SU-DHL-6 (cell line): Measurements from ENCODE around the gene ELAVL3.

Source experiments
- EZH2phosphoT487 ChIP-seq: fragments of 200-600 bp; sonication (generic), shearing (Covaris generic); conservative IDR thresholded peaks from 2 replicates; pipeline ENCODE4 v1.6.1; 2018; ENCODE audit warnings: mild to moderate bottlenecking, antibody characterized with exemption, low read length, moderate library complexity, mixed read lengths
- TF ChIP-seq, protein P1 (sequence below): fragments of 200-600 bp; sonication (generic); IDR thresholded peaks from one replicate; pipeline ENCODE4 v1.5.1; 2017; ENCODE audit warnings: antibody characterized with exemption, mild to moderate bottlenecking, low read length, moderate library complexity; ENCODE audit not compliant: insufficient read depth, poor library complexity, severe bottlenecking

DNA sequence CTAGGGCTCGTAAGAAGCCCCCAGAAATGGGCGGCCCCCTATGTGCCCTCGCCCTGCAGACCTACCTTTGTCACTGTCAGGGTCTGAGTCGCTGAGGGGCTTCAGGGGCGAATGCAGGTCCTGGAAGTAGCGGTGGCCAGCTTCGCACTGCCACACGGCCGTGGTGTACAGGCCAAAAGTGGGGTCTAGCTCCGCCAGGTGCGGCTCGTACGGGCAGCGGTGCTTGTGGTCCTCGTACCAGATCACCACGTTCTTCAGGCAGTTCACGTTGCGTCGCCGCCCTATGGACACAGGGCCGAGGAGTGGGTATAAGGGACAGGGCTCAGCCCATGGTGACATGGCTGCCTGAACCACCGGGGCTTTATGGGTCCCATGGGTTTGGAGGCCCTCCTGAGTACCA is 15.0 kb upstream of the ELAVL3 start:
- TF ChIP-seq, protein P1, sequence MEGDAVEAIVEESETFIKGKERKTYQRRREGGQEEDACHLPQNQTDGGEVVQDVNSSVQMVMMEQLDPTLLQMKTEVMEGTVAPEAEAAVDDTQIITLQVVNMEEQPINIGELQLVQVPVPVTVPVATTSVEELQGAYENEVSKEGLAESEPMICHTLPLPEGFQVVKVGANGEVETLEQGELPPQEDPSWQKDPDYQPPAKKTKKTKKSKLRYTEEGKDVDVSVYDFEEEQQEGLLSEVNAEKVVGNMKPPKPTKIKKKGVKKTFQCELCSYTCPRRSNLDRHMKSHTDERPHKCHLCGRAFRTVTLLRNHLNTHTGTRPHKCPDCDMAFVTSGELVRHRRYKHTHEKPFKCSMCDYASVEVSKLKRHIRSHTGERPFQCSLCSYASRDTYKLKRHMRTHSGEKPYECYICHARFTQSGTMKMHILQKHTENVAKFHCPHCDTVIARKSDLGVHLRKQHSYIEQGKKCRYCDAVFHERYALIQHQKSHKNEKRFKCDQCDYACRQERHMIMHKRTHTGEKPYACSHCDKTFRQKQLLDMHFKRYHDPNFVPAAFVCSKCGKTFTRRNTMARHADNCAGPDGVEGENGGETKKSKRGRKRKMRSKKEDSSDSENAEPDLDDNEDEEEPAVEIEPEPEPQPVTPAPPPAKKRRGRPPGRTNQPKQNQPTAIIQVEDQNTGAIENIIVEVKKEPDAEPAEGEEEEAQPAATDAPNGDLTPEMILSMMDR, result no peak
- no peak for TF ChIP-seq EZH2phosphoT487
